Osteoblast (primary cell): ENCODE results near the gene RHBDD1. TPM values are rescaled to one million over a fixed set of nuclear protein-coding genes. Genes with fewer than 3 reads are reported as not detected.

Source experiments
- DNase-seq: peaks from one replicate; pipeline ENCODE4 v3.0.0; 2011; ENCODE audit warnings: low spot score, mixed read lengths; ENCODE audit not compliant: insufficient read length; ENCODE audit errors: missing footprints
- H2AFZ ChIP-seq: 2 replicates; pipeline ENCODE4 v1.6.0; 2011; ENCODE audit warnings: mild to moderate bottlenecking, low read length
- H3K27ac ChIP-seq: 2 replicates; pipeline ENCODE4 v1.5.1; 2011; ENCODE audit warnings: mild to moderate bottlenecking, low read depth, low read length, moderate library complexity
- H3K27me3 ChIP-seq: 2 replicates; pipeline ENCODE4 v1.6.0; 2012; ENCODE audit warnings: mild to moderate bottlenecking, control low read depth, inconsistent platforms, low read length, moderate library complexity; ENCODE audit not compliant: insufficient read depth
- H3K36me3 ChIP-seq: 2 replicates; pipeline ENCODE4 v1.5.1; 2011; ENCODE audit warnings: mild to moderate bottlenecking, low read length, control low read depth, moderate library complexity; ENCODE audit not compliant: insufficient read depth
- H3K4me1 ChIP-seq: 2 replicates; pipeline ENCODE4 v1.5.1; 2011; ENCODE audit warnings: mild to moderate bottlenecking, low read length, control low read depth, moderate library complexity; ENCODE audit not compliant: insufficient read depth
- H3K4me2 ChIP-seq: 2 replicates; pipeline ENCODE4 v1.6.0; 2011; ENCODE audit warnings: mild to moderate bottlenecking, low read length; ENCODE audit not compliant: insufficient read depth
- H3K4me3 ChIP-seq: fragments of 200-600 bp; sonication (generic); 3 replicates; pipeline ENCODE4 v1.5.1; 2012; ENCODE audit warnings: mild to moderate bottlenecking, low read length, inconsistent platforms; ENCODE audit not compliant: insufficient read depth
- H3K79me2 ChIP-seq: 2 replicates; pipeline ENCODE4 v1.6.0; 2012; ENCODE audit warnings: mild to moderate bottlenecking, low read length, control low read depth, inconsistent platforms; ENCODE audit not compliant: insufficient read depth
- H3K9me3 ChIP-seq: 2 replicates; pipeline ENCODE4 v1.5.1; 2011; ENCODE audit warnings: low read depth, low read length, control low read depth
- H4K20me1 ChIP-seq: 2 replicates; pipeline ENCODE4 v1.6.0; 2012; ENCODE audit warnings: mild to moderate bottlenecking, low read length, control low read depth; ENCODE audit not compliant: insufficient read depth
- total RNA-seq: library from RNA; depleted of rRNA; stranded (reverse); fragments of >200 nt; gene quantifications from 2 replicates; pipeline ENCODE4 v1.2.3, GENCODE V29; 2012
- TF ChIP-seq, protein P1 (sequence below): IDR thresholded peaks from 2 replicates; pipeline ENCODE4 v1.5.1; 2011; ENCODE audit warnings: mild to moderate bottlenecking, low read depth, low read length, moderate library complexity; ENCODE audit errors: extremely low read depth

The RHBDD1 gene
- total RNA-seq, 1 donor: 25.3 TPM

DNA sequence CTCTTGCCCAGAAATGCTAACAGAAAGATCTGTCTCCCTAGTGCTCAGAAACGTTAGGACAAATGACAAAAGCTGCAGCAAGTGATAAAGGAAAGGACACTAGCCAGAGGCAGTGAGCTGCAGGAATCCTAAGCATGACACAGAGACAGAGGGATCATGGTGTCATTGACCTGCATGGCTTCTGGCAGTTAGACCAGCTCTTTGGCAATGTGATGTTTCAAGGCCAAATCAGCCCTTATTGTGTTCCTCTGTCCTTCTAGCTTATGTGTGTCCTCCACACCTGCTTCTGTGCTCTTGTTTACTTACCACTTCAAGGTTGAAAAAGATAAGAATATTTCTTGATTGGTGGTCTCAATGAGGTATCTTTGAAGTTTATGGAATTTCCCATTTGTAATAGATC lies 120.8 kb downstream of the RHBDD1 start:
- Histone ChIP-seq H3K27ac (no peak overlapping the region), H2AFZ (no peak overlapping the region), H3K4me2 (no peak overlapping the region), H4K20me1 (no peaks in the 10 kb centered on the region), H3K4me3 (no peak overlapping the region), H3K9me3 (no peaks in the 10 kb centered on the region), H3K4me1 (no peaks in the 10 kb centered on the region), H3K27me3 (no peaks in the 10 kb centered on the region), H3K36me3 (no peaks in the 10 kb centered on the region), H3K79me2 (no peaks in the 10 kb centered on the region)
- TF ChIP-seq, protein P1, sequence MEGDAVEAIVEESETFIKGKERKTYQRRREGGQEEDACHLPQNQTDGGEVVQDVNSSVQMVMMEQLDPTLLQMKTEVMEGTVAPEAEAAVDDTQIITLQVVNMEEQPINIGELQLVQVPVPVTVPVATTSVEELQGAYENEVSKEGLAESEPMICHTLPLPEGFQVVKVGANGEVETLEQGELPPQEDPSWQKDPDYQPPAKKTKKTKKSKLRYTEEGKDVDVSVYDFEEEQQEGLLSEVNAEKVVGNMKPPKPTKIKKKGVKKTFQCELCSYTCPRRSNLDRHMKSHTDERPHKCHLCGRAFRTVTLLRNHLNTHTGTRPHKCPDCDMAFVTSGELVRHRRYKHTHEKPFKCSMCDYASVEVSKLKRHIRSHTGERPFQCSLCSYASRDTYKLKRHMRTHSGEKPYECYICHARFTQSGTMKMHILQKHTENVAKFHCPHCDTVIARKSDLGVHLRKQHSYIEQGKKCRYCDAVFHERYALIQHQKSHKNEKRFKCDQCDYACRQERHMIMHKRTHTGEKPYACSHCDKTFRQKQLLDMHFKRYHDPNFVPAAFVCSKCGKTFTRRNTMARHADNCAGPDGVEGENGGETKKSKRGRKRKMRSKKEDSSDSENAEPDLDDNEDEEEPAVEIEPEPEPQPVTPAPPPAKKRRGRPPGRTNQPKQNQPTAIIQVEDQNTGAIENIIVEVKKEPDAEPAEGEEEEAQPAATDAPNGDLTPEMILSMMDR: no peak
- no peak for DNase-seq

DNA sequence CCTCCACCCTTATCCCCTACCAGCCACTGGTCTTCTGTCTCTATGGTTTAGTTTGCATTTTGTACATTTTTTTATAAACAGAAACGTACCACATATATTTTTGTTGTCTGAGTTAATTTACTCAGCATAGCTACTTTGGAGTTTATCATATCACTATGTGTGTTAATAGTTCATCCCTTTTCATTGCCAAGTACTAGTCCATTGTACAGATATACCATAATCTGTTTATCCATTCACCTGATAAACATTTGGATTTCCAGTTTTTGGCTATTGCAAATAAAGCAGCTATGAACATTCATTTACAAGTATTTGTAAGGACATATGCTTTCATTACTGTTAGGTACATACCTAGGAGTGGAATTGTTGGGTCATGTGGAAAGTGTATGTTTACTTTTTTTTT lies 123.6 kb downstream of the RHBDD1 start:
- no peaks in the 10 kb centered on the region for H3K36me3 ChIP-seq
- TF ChIP-seq, protein P1: no peak
- no peaks in the 10 kb centered on the region for H3K9me3 ChIP-seq

DNA sequence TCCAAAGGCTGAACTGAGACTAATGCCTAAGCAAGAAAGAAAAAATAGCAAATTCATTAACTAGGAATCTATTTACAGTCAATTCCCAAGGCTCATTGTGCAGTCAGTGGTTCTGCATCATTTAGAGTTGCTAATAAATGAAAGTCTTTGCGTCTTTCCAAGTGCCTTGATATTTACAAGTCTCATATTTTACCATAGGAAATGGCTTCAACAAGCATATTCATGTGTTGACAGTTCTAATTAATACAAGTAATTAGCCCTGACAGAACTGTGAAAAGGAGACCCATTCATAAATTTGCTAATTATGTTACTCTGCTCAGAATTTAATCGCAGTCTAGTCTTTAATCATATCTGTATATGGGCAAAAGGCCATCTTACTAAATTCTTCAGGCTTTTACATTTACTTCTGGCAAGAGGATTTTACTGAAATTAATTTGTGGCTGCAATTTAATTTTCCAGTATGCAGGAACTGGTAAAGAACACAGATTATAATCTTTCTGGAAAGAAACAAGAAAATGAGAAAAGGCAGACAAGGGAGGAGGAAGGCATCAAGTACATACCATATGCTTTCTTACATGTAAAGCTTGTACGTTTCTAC lies 126.4 kb downstream of the RHBDD1 start:
- Histone ChIP-seq H3K4me2 (no peak overlapping the region), H2AFZ (no peak overlapping the region), H3K27ac (no peak overlapping the region), H3K4me1 (peaks cover 7% of the 10 kb centered on the region), H3K27me3 (no peaks in the 10 kb centered on the region), H3K4me3 (no peak overlapping the region), H3K79me2 (no peaks in the 10 kb centered on the region), H3K9me3 (no peaks in the 10 kb centered on the region), H3K36me3 (no peaks in the 10 kb centered on the region), H4K20me1 (no peaks in the 10 kb centered on the region)
- TF ChIP-seq, protein P1: no peak
- no peak for DNase-seq

More for the DNA sequence above, 123.6 kb downstream of the RHBDD1 start:
- Histone ChIP-seq H3K4me2 (no peak overlapping the region), H3K4me3 (no peak overlapping the region), H2AFZ (no peak overlapping the region), H3K27ac (no peak overlapping the region), H3K27me3 (no peaks in the 10 kb centered on the region), H3K4me1 (peaks cover 7% of the 10 kb centered on the region), H3K79me2 (no peaks in the 10 kb centered on the region), H4K20me1 (no peaks in the 10 kb centered on the region)
- DNase-seq: no peak

DNA sequence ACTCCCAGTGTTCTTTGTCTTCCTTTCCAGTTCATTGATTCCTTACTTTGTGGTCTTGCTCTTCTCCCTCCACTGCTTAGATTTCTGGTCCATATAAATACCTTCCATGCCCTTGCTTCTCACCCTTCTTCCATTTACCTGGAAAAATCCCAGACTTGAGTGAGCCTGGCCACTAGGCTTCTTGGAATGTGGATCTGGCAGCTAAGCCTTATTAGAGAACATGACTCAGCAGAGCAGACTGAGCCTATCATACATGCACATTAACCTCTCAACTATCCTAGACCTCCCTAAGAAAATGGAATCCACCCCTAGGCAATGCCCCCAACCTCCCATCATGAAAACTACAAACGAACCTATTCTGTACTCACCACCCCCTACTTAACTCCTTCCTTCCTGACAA lies 127.7 kb downstream of the RHBDD1 start:
- Histone ChIP-seq H3K4me2 (peak overlapping the region; percentile 14), H3K4me1 (peaks cover 7% of the 10 kb centered on the region), H3K36me3 (no peaks in the 10 kb centered on the region), H3K9me3 (no peaks in the 10 kb centered on the region), H3K4me3 (no peak overlapping the region), H3K27ac (no peak overlapping the region), H4K20me1 (no peaks in the 10 kb centered on the region), H3K79me2 (no peaks in the 10 kb centered on the region), H3K27me3 (no peaks in the 10 kb centered on the region), H2AFZ (no peak overlapping the region)
- TF ChIP-seq, protein P1: no peak
- peak; percentile 72 for DNase-seq
